Posterior vena cava (tissue), 2 donors: ENCODE measurements around the gene TSPEAR. TPM values are rescaled to one million over a fixed set of nuclear protein-coding genes. Genes with fewer than 3 reads are reported as not detected.
A peak's percentile ranks its signal among the peaks of the same experiment; 100 is the strongest.

Source experiments
- DNase-seq: peaks from one replicate; pipeline ENCODE4 v3.0.0-alpha.2; 2020; ENCODE audit warnings: low spot score
- intact Hi-C, 2 donors: fragments of 100-400 bp; cut with DNase I; formaldehyde crosslinking; loops; one replicate each; pipeline versions ENCODE4 v1.14.1 to v1.14.2; 2022 to 2023
- total RNA-seq, 2 donors: library from RNA; stranded (reverse); fragmentation: NEBNext Ultra II Directional; extraction: Animal tissue kit (Norgen Biotek cat#: 25700); gene quantifications; one replicate each; pipeline ENCODE4 v1.2.1, GENCODE V29; 2021
- donor health status: DM: yes; HTN: yes; CAD: no.
- donor health status: DM: yes; HTN: yes; CAD: no.

TSPEAR gene
- total RNA-seq, 2 donors from 2014 or later, result 0.14 to 0.48 TPM

- DNase-seq, result peak; percentile 14
- intact Hi-C loops, result no loop called here
Measured at GRCh38 chr21:44724926-44725325, 13.6 kb upstream of the TSPEAR start.

- peak; percentile 25 for DNase-seq
- intact Hi-C loops, result no loop called here
Measured at GRCh38 chr21:44724196-44724595, 12.8 kb upstream of the TSPEAR start.

GRCh38 chr21:44723177-44724131 lies 12.1 kb upstream of the TSPEAR start:
- DNase-seq, result peak; percentile 72
- intact Hi-C loops, result no loop called here

GRCh38 chr21:44722731-44723130 lies 11.4 kb upstream of the TSPEAR start:
- intact Hi-C loops, result no loop called here
- peak; percentile 41 for DNase-seq

GRCh38 chr21:44720170-44720569 lies 8.8 kb upstream of the TSPEAR start:
- intact Hi-C loops, result no loop called here

GRCh38 chr21:44718571-44718970 lies 7.2 kb upstream of the TSPEAR start:
- DNase-seq, result peak; percentile 66
- intact Hi-C loops, result no loop called here

More at GRCh38 chr21:44720170-44720569, 8.8 kb upstream of the TSPEAR start:
- DNase-seq, result no peak

GRCh38 chr21:44718093-44718492 lies 6.7 kb upstream of the TSPEAR start:
- intact Hi-C loops, result no loop called here
- no peak for DNase-seq

GRCh38 chr21:44716984-44717383 lies 5.6 kb upstream of the TSPEAR start:
- DNase-seq, result no peak
- intact Hi-C loops, result no loop called here

GRCh38 chr21:44714905-44715304 lies 3.5 kb upstream of the TSPEAR start:
- intact Hi-C loops, result no loop called here
- no peak for DNase-seq

GRCh38 chr21:44713846-44714245 lies 2.5 kb upstream of the TSPEAR start:
- intact Hi-C loops, result no loop called here
- DNase-seq, result peak; percentile 35

- peak; percentile 57 for DNase-seq
- intact Hi-C loops, result no loop called here
Measured at GRCh38 chr21:44713130-44713529, 1.8 kb upstream of the TSPEAR start.

- intact Hi-C loops, result no loop called here
Measured at GRCh38 chr21:44712203-44713028, 1.0 kb upstream of the TSPEAR start.

GRCh38 chr21:44710756-44711326 lies 531 bp downstream of the TSPEAR start:
- peak; percentile 54 for DNase-seq
- intact Hi-C loops, result no loop called here

More at GRCh38 chr21:44712203-44713028, 1.0 kb upstream of the TSPEAR start:
- DNase-seq, result peak; percentile 22

GRCh38 chr21:44710294-44710665 lies 1.1 kb downstream of the TSPEAR start:
- DNase-seq, result peak; percentile 64
- intact Hi-C loops, result no loop called here

GRCh38 chr21:44709426-44710293 lies 1.7 kb downstream of the TSPEAR start:
- intact Hi-C loops, result loop anchor here in 1 of 2 donors (1.0 kb wide), 1 partner anchor 27 kb away; the partner anchor contains the start of gene KRTAP12-1
- DNase-seq, result peak; percentile 78

- peak; percentile 51 for DNase-seq
- intact Hi-C loops, result loop anchor here in 1 of 2 donors (1.0 kb wide), 1 partner anchor 27 kb away; the partner anchor contains the start of gene KRTAP12-1
Measured at GRCh38 chr21:44708866-44709425, 2.4 kb downstream of the TSPEAR start.

GRCh38 chr21:44708213-44708865 lies 3.0 kb downstream of the TSPEAR start:
- DNase-seq, result peak; percentile 47
- intact Hi-C loops, result no loop called here
